HS-5 (cell line): Measurements from ENCODE around the gene UGT1A1.

Source experiments
- DNase-seq: peaks from one replicate; pipeline ENCODE4 v3.0.0-alpha.2; 2012; ENCODE audit warnings: low read depth

Gene UGT1A1

GRCh38 chr2:233817361-233817911 lies 57.4 kb downstream of the UGT1A1 start:
- DNase-seq: no peak

GRCh38 chr2:233817995-233818638 lies 58.0 kb downstream of the UGT1A1 start:
- DNase-seq: no peak

GRCh38 chr2:233818639-233819621 lies 58.9 kb downstream of the UGT1A1 start:
- DNase-seq: no peak

- DNase-seq: no peak
These were observed 60.1 kb downstream of the UGT1A1 start for GRCh38 chr2:233819884-233820773.

DNA sequence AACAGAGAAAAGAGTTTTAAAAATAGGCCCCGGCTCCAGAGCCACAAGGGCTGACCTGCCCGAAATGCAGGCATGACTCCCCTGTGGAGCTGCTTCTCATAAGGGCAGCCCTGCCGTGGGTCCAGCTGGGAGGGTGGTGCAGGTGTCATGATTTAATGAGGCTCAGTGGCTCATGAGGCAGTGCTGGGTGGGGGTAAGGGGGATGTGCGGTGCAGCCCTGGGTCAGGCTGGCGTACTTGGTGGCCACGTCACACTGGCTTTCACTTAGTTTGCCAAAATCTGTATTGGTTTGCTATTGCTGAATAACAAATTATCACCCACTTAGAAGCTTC lies 60.7 kb downstream of the UGT1A1 start:
- DNase-seq: no peak

GRCh38 chr2:233821196-233821595 lies 61.1 kb downstream of the UGT1A1 start:
- DNase-seq: no peak

- no peak for DNase-seq
These were observed 61.6 kb downstream of the UGT1A1 start for GRCh38 chr2:233821709-233822100.

GRCh38 chr2:233822101-233822771 lies 62.2 kb downstream of the UGT1A1 start:
- no peak for DNase-seq
